Measurements from ENCODE around the gene MARCHF3.
A peak's percentile ranks its signal among the peaks of the same experiment; 100 is the strongest.
"Not testable (repeated sequence)": the region's sequence is repeated elsewhere in the genome, so short reads cannot be mapped to it uniquely, and the experiment has no call there.

MARCHF3 gene

GRCh38 chr5:126948453-126948852 lies 81.9 kb downstream of the MARCHF3 start:
- no peaks in the 10 kb centered on the region for H3K79me1 ChIP-seq (ENCODE audit: low read length)
- DNase-seq = peak in 1 of 2 donors; percentile 60
- no peak overlapping the region for H2BK5ac ChIP-seq (ENCODE audit: low read depth, low read length, poor library complexity)
- H3K14ac ChIP-seq (ENCODE audit: low read length) = no peak overlapping the region
- no peak overlapping the region for H2BK12ac ChIP-seq (ENCODE audit: low read length)
- no peak overlapping the region for H3K27ac ChIP-seq (ENCODE audit: low read depth, low read length)
- H4K8ac ChIP-seq (ENCODE audit: low read depth, low read length) = no peak overlapping the region
- no peak overlapping the region for H2AK5ac ChIP-seq (ENCODE audit: low read length)
- no peak overlapping the region for H3K23ac ChIP-seq (ENCODE audit: low read length)
- H3K4me3 ChIP-seq (ENCODE audit: low read depth, low read length) = no peak overlapping the region
- H3K9me3 ChIP-seq (ENCODE audit: insufficient read depth, low read depth, low read length) = no peaks in the 10 kb centered on the region
- no peaks in the 10 kb centered on the region for H3K79me2 ChIP-seq (ENCODE audit: control insufficient read depth, insufficient read depth, low read length, poor library complexity)
- H3K36me3 ChIP-seq (ENCODE audit: control insufficient read depth in 1 of 2, insufficient read depth in 2 of 2, low read length in 2 of 2) = no peaks in the 10 kb centered on the region
- no peak overlapping the region for H2BK120ac ChIP-seq (ENCODE audit: insufficient read depth, low read length, poor library complexity)
- no peak overlapping the region for H4K91ac ChIP-seq (ENCODE audit: low read depth, low read length)
- no CpG with 5 or more reads among the region's 6 CpGs for WGBS (ENCODE audit: extremely low coverage, insufficient coverage, insufficient read length)
- H3K4ac ChIP-seq (ENCODE audit: low read depth, low read length) = no peak overlapping the region
- H3K9ac ChIP-seq (ENCODE audit: low read length) = no peak overlapping the region
- no peaks in the 10 kb centered on the region for H3K27me3 ChIP-seq (ENCODE audit: insufficient read depth, low read length)
- H3K4me2 ChIP-seq (ENCODE audit: low read length) = no peak overlapping the region
- H2AFZ ChIP-seq (ENCODE audit: insufficient read depth, low read length, poor library complexity) = no peak overlapping the region
- H3K18ac ChIP-seq (ENCODE audit: low read length) = no peak overlapping the region
- H3K4me1 ChIP-seq (ENCODE audit: control insufficient read depth in 1 of 2, insufficient read depth in 2 of 2, low read length in 2 of 2) = no peaks in the 10 kb centered on the region
- no peak overlapping the region for H4K12ac ChIP-seq (ENCODE audit: low read depth, low read length)

GRCh38 chr5:126948011-126948355 lies 82.4 kb downstream of the MARCHF3 start:
- H2BK5ac ChIP-seq (ENCODE audit: low read depth, low read length, poor library complexity) = no peak overlapping the region
- H3K23ac ChIP-seq (ENCODE audit: low read length) = no peak overlapping the region
- no peaks in the 10 kb centered on the region for H3K79me2 ChIP-seq (ENCODE audit: control insufficient read depth, insufficient read depth, low read length, poor library complexity)
- H3K4me1 ChIP-seq (ENCODE audit: control insufficient read depth in 1 of 2, insufficient read depth in 2 of 2, low read length in 2 of 2) = no peaks in the 10 kb centered on the region
- no peaks in the 10 kb centered on the region for H3K9me3 ChIP-seq (ENCODE audit: insufficient read depth, low read depth, low read length)
- H3K36me3 ChIP-seq (ENCODE audit: control insufficient read depth in 1 of 2, insufficient read depth in 2 of 2, low read length in 2 of 2) = no peaks in the 10 kb centered on the region
- no peak overlapping the region for H3K4me3 ChIP-seq (ENCODE audit: low read depth, low read length)
- H3K9ac ChIP-seq (ENCODE audit: low read length) = no peak overlapping the region
- no peak overlapping the region for H4K8ac ChIP-seq (ENCODE audit: low read depth, low read length)
- H3K79me1 ChIP-seq (ENCODE audit: low read length) = no peaks in the 10 kb centered on the region
- no peak overlapping the region for H3K4ac ChIP-seq (ENCODE audit: low read depth, low read length)
- H3K27me3 ChIP-seq (ENCODE audit: insufficient read depth, low read length) = no peaks in the 10 kb centered on the region
- WGBS (ENCODE audit: extremely low coverage, insufficient coverage, insufficient read length) = no CpG with 5 or more reads among the region's 3 CpGs
- DNase-seq = no peak
- no peak overlapping the region for H3K18ac ChIP-seq (ENCODE audit: low read length)
- H3K27ac ChIP-seq (ENCODE audit: low read depth, low read length) = no peak overlapping the region
- H4K91ac ChIP-seq (ENCODE audit: low read depth, low read length) = no peak overlapping the region
- H2AFZ ChIP-seq (ENCODE audit: insufficient read depth, low read length, poor library complexity) = no peak overlapping the region
- no peak overlapping the region for H2BK12ac ChIP-seq (ENCODE audit: low read length)
- H2BK120ac ChIP-seq (ENCODE audit: insufficient read depth, low read length, poor library complexity) = no peak overlapping the region
- no peak overlapping the region for H4K12ac ChIP-seq (ENCODE audit: low read depth, low read length)
- H3K4me2 ChIP-seq (ENCODE audit: low read length) = no peak overlapping the region
- H2AK5ac ChIP-seq (ENCODE audit: low read length) = no peak overlapping the region
- H3K14ac ChIP-seq (ENCODE audit: low read length) = no peak overlapping the region

GRCh38 chr5:126947146-126948010 lies 83.0 kb downstream of the MARCHF3 start:
- Histone ChIP-seq H3K9me3 (ENCODE audit: insufficient read depth, low read depth, low read length) (no peaks in the 10 kb centered on the region), H2AFZ (ENCODE audit: insufficient read depth, low read length, poor library complexity) (no peak overlapping the region), H4K8ac (ENCODE audit: low read depth, low read length) (no peak overlapping the region), H3K18ac (ENCODE audit: low read length) (no peak overlapping the region), H2BK120ac (ENCODE audit: insufficient read depth, low read length, poor library complexity) (no peak overlapping the region), H3K9ac (ENCODE audit: low read length) (no peak overlapping the region), H3K4me3 (ENCODE audit: low read depth, low read length) (no peak overlapping the region), H3K79me1 (ENCODE audit: low read length) (no peaks in the 10 kb centered on the region), H2BK5ac (ENCODE audit: low read depth, low read length, poor library complexity) (no peak overlapping the region), H3K79me2 (ENCODE audit: control insufficient read depth, insufficient read depth, low read length, poor library complexity) (no peaks in the 10 kb centered on the region), H3K36me3 (ENCODE audit: control insufficient read depth in 1 of 2, insufficient read depth in 2 of 2, low read length in 2 of 2) (no peaks in the 10 kb centered on the region), H3K4me2 (ENCODE audit: low read length) (no peak overlapping the region), H3K4ac (ENCODE audit: low read depth, low read length) (no peak overlapping the region), H3K23ac (ENCODE audit: low read length) (no peak overlapping the region), H4K12ac (ENCODE audit: low read depth, low read length) (no peak overlapping the region), H3K4me1 (ENCODE audit: control insufficient read depth in 1 of 2, insufficient read depth in 2 of 2, low read length in 2 of 2) (no peaks in the 10 kb centered on the region), H2AK5ac (ENCODE audit: low read length) (no peak overlapping the region), H3K27me3 (ENCODE audit: insufficient read depth, low read length) (no peaks in the 10 kb centered on the region), H4K91ac (ENCODE audit: low read depth, low read length) (no peak overlapping the region), H2BK12ac (ENCODE audit: low read length) (no peak overlapping the region), H3K27ac (ENCODE audit: low read depth, low read length) (no peak overlapping the region), H3K14ac (ENCODE audit: low read length) (no peak overlapping the region)
- no peak for DNase-seq
- no CpG with 5 or more reads among the region's 5 CpGs for WGBS (ENCODE audit: extremely low coverage, insufficient coverage, insufficient read length)

GRCh38 chr5:126942908-126943307 lies 87.5 kb downstream of the MARCHF3 start:
- not testable (repeated sequence) for H3K9ac ChIP-seq (ENCODE audit: low read length); H2BK5ac ChIP-seq (ENCODE audit: low read depth, low read length, poor library complexity); H2AK5ac ChIP-seq (ENCODE audit: low read length); H3K14ac ChIP-seq (ENCODE audit: low read length); H2BK120ac ChIP-seq (ENCODE audit: insufficient read depth, low read length, poor library complexity); H2AFZ ChIP-seq (ENCODE audit: insufficient read depth, low read length, poor library complexity); H3K4ac ChIP-seq (ENCODE audit: low read depth, low read length); H3K4me1 ChIP-seq (ENCODE audit: control insufficient read depth in 1 of 2, insufficient read depth in 2 of 2, low read length in 2 of 2); H3K36me3 ChIP-seq (ENCODE audit: control insufficient read depth in 1 of 2, insufficient read depth in 2 of 2, low read length in 2 of 2); DNase-seq; H3K79me2 ChIP-seq (ENCODE audit: control insufficient read depth, insufficient read depth, low read length, poor library complexity); H3K27ac ChIP-seq (ENCODE audit: low read depth, low read length); H3K9me3 ChIP-seq (ENCODE audit: insufficient read depth, low read depth, low read length); H4K91ac ChIP-seq (ENCODE audit: low read depth, low read length); H4K8ac ChIP-seq (ENCODE audit: low read depth, low read length); H3K4me3 ChIP-seq (ENCODE audit: low read depth, low read length); H4K12ac ChIP-seq (ENCODE audit: low read depth, low read length); H3K27me3 ChIP-seq (ENCODE audit: insufficient read depth, low read length); H3K18ac ChIP-seq (ENCODE audit: low read length); H2BK12ac ChIP-seq (ENCODE audit: low read length); H3K23ac ChIP-seq (ENCODE audit: low read length); H3K4me2 ChIP-seq (ENCODE audit: low read length); H3K79me1 ChIP-seq (ENCODE audit: low read length)
- WGBS (ENCODE audit: extremely low coverage, insufficient coverage, insufficient read length) = no CpG with 5 or more reads among the region's 4 CpGs
